Sigmoid colon (tissue), 3 donors: ENCODE results near the gene ZNHIT2.

Experiments used
- CTCF ChIP-seq, 4 experiments: fragments of 450-650 bp in 3 of 4; fragments of 200-600 bp in 1 of 4; IDR thresholded peaks; one replicate each; pipeline ENCODE4 v1.5.1; 2016 to 2019; ENCODE audit warnings: antibody characterized with exemption in 4 of 4, mild to moderate bottlenecking in 3 of 4, moderate library complexity in 2 of 4
- POLR2A ChIP-seq, 2 donors: fragments of 450-650 bp; IDR thresholded peaks; one replicate each; pipeline ENCODE4 v1.6.1; 2016; ENCODE audit warnings: antibody characterized with exemption in 2 of 2, mild to moderate bottlenecking in 2 of 2, moderate library complexity in 2 of 2

- TF ChIP-seq CTCF (IDR thresholded peaks at IDR 0.05): no peak
- TF ChIP-seq POLR2A (IDR thresholded peaks at IDR 0.05): no peak
Measured at GRCh38 chr11:65069217-65069616, 48.3 kb downstream of the ZNHIT2 start.
